WTC11 (cell line): ENCODE results near the gene MGRN1. TPM values are rescaled to one million over a fixed set of nuclear protein-coding genes. Genes with fewer than 3 reads are reported as not detected.
A peak's percentile ranks its signal among the peaks of the same experiment; 100 is the strongest.

Experiments used
- ATAC-seq: fragments of 200-7000 bp; cut with Tn5 transposase; 2 replicates; pipeline ENCODE4 v1.10.0; 2021; ENCODE audit warnings: mild to moderate bottlenecking, moderate library complexity
- CTCF ChIA-PET: fragments of 300-600 bp; sonication (Branson Sonifier 250); formaldehyde crosslinking; loops from one replicate; lab custom pipeline; 2021; ENCODE audit warnings: antibody characterized with exemption; lab: Charles Lee
- POLR2A ChIA-PET: fragments of 350-600 bp; sonication (Branson Sonifier 250); formaldehyde crosslinking; loops from one replicate; lab custom pipeline; 2021; ENCODE audit warnings: antibody characterized with exemption; lab: Charles Lee
- DNase-seq: peaks from one replicate; pipeline ENCODE4 v3.0.0; 2021; ENCODE audit warnings: low spot score
- H3K27ac Mint-ChIP-seq: 2 replicates; pipeline ENCODE4 v1.8.0; 2021; ENCODE audit warnings: mixed read lengths
- H3K27me3 Mint-ChIP-seq: 2 replicates; pipeline ENCODE4 v1.8.0; 2021; ENCODE audit warnings: low read depth, mild to moderate bottlenecking, moderate library complexity, mixed read lengths
- H3K36me3 Mint-ChIP-seq: 2 replicates; pipeline ENCODE4 v1.8.0; 2021; ENCODE audit warnings: mixed read lengths
- H3K4me1 Mint-ChIP-seq: 2 replicates; pipeline ENCODE4 v1.8.0; 2022; ENCODE audit warnings: mixed read lengths
- H3K4me3 Mint-ChIP-seq: 2 replicates; pipeline ENCODE4 v1.8.0; 2021; ENCODE audit warnings: mild to moderate bottlenecking, moderate library complexity, mixed read lengths
- H3K9me3 Mint-ChIP-seq: 2 replicates; pipeline ENCODE4 v1.8.0; 2021; ENCODE audit warnings: mixed read lengths
- GRHL2 ChIP-seq: fragments of 250-450 bp; sonication (Bioruptor Pico); IDR thresholded peaks from 2 replicates; pipeline ENCODE4 v1.8.0; 2022; ENCODE audit warnings: mild to moderate bottlenecking, moderate library complexity; ENCODE audit not compliant: insufficient replicate concordance, severe bottlenecking
- GTF2I ChIP-seq: fragments of 250-450 bp; sonication (Bioruptor Pico); conservative IDR thresholded peaks from 2 replicates; pipeline ENCODE4 v1.4.0; 2021; ENCODE audit warnings: mild to moderate bottlenecking
- HMGA2 ChIP-seq: fragments of 250-450 bp; sonication (Bioruptor Pico); IDR thresholded peaks from 2 replicates; pipeline ENCODE4 v1.4.0; 2021; ENCODE audit warnings: mild to moderate bottlenecking, moderate library complexity
- IRF2 ChIP-seq: sonication (generic); formaldehyde crosslinking; IDR thresholded peaks from 2 replicates; pipeline ENCODE4 v1.8.0; 2022; ENCODE audit warnings: low read depth, missing genetic modification reagents, borderline replicate concordance
- NFYB ChIP-seq: sonication (generic); formaldehyde crosslinking; conservative IDR thresholded peaks from 2 replicates; pipeline ENCODE4 v1.8.0; 2022; ENCODE audit warnings: low read depth, missing genetic modification reagents
- SP1 ChIP-seq: sonication (generic); formaldehyde crosslinking; conservative IDR thresholded peaks from 2 replicates; pipeline ENCODE4 v1.8.1; 2022; ENCODE audit warnings: missing genetic modification reagents
- ZNF121 ChIP-seq: sonication (generic); formaldehyde crosslinking; IDR thresholded peaks from 2 replicates; pipeline ENCODE4 v1.8.0; 2023; ENCODE audit warnings: missing genetic modification reagents
- ZNF219 ChIP-seq: sonication (generic); formaldehyde crosslinking; IDR thresholded peaks from 2 replicates; pipeline ENCODE4 v1.8.0; 2023; ENCODE audit warnings: missing genetic modification reagents, mild to moderate bottlenecking, borderline replicate concordance
- ZNF317 ChIP-seq: sonication (generic); formaldehyde crosslinking; IDR thresholded peaks from 2 replicates; pipeline ENCODE4 v1.8.1; 2023; ENCODE audit warnings: low read depth, mild to moderate bottlenecking, moderate library complexity, missing genetic modification reagents, borderline replicate concordance
- ZNF396 ChIP-seq: fragments of 250-450 bp; sonication (Bioruptor Pico); IDR thresholded peaks from 2 replicates; pipeline ENCODE4 v1.8.0; 2021; ENCODE audit warnings: mild to moderate bottlenecking, moderate library complexity, borderline replicate concordance
- total RNA-seq: library from RNA; stranded (reverse); gene quantifications from 3 replicates; pipeline ENCODE4 v1.2.3, GENCODE V29; 2021
- TF ChIP-seq, protein P1 (sequence below): sonication (generic); formaldehyde crosslinking; IDR thresholded peaks from 2 replicates; pipeline ENCODE4 v1.8.0; 2022; ENCODE audit warnings: missing genetic modification reagents
- TF ChIP-seq, protein P2 (sequence below): sonication (generic); formaldehyde crosslinking; IDR thresholded peaks from 2 replicates; pipeline ENCODE4 v1.8.1; 2023; ENCODE audit warnings: mild to moderate bottlenecking, missing genetic modification reagents
- TF ChIP-seq, protein P3 (sequence below): fragments of 250-450 bp; sonication (Bioruptor Pico); conservative IDR thresholded peaks from 2 replicates; pipeline ENCODE4 v1.9.0; 2021; ENCODE audit warnings: mild to moderate bottlenecking
- TF ChIP-seq, protein P4 (sequence below): sonication (generic); formaldehyde crosslinking; IDR thresholded peaks from 2 replicates; pipeline ENCODE4 v1.8.0; 2022; ENCODE audit warnings: mild to moderate bottlenecking, missing genetic modification reagents
- TF ChIP-seq, protein P5 (sequence below): sonication (generic); formaldehyde crosslinking; IDR thresholded peaks from 2 replicates; pipeline ENCODE4 v1.8.1; 2022; ENCODE audit warnings: low read depth, mild to moderate bottlenecking, moderate library complexity, missing genetic modification reagents, borderline replicate concordance

The MGRN1 gene
- total RNA-seq, 1 experiment from 2014 or later = 88.8 TPM

DNA sequence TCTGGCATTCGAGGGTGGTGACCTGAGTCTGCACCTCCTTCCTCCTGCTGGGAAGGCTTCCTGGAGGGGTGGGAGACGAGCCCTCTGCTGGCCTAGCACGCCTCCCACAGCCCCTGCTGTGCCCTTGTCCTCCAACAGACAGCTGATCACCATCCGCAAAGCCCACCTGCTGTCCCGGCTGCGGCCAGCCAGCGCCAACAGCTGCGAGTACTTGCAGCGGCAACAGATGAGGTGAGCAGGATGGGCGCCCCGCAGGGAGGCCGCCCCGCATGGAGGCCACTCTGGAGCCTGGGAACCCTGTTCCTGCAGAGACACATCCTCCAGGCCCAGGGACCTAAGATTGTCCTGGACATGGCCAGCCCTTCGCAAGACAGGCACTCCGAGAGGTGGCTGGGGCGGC lies 31.5 kb upstream of the MGRN1 start (continued):
- 0 out of 2 replicates have a peak, but pooled peaks have one; percentile 15 for TF ChIP-seq ZNF317 (CRISPR knock-in tag)
- TF ChIP-seq, all 79 proteins: peak for 7

DNA sequence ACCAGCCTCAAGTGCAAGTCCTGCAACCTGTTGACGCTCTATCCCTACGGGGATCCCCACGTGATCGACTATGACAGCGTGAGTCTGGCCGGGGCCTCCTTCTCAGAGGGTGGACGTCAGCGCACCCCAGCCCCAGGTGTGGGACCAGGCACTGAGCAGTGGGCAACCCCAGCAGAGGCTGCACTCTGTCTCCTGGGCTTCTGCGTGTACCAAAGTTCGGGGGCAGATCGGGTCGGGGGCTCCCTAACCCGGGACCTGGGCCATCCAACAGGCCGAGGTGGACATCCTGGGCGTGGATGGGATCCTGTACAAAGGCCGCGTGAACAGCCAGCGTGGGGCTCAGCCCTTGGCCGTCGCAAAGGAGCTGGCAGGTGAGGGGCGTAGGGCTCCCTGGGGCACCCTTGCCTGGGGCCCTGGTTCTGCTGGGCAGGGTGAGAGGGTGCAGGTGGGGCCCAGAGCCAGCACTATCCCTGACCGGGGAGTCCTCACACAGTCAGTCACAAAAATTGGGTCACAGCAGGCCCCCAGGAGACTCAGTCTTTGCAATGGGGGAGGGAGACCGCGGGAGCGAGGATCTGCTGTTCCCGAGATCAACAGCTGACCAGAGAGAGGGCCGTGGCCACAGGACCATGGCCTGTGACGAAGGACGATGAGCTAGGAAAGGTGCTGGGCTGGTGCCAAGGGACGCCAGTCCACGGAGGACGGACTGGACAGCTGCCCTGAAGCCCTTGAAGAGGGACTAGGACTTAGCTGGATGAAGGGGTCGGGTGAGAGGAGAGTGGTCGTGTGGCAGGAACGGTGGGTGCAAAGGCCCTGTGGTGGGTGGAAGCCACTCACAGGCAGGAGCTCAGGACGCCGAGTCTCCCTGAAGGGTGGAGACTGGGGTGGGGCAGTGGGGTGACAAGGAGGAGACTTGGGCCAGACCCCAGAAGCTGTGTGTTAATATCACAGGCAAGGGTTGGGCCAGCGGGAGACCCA lies 29.9 kb upstream of the MGRN1 start:
- ChIA-PET CTCF (interaction anchor here (0.9 to 3.6 kb wide), 5 partner anchors 9 to 77 kb away, joined by 3 to 14 read pairs (median 5); no protein-coding TSS in a partner anchor), POLR2A (interaction anchor here (0.5 kb wide), 1 partner anchor 36 kb away, joined by 4 read pairs; no protein-coding TSS in a partner anchor)
- H3K27ac Mint-ChIP-seq = peak overlapping the region; percentile 34; the same call in 1 of the 2 replicates
- no peaks in the 10 kb centered on the region for H3K9me3 Mint-ChIP-seq
- H3K4me3 Mint-ChIP-seq = no peak overlapping the region
- H3K27me3 Mint-ChIP-seq = no peaks in the 10 kb centered on the region
- no peaks in the 10 kb centered on the region for H3K36me3 Mint-ChIP-seq
- TF ChIP-seq ZNF396 (CRISPR knock-in tag) = no peak
- no peak for TF ChIP-seq ZNF121 (CRISPR knock-in tag)
- TF ChIP-seq GTF2I (CRISPR knock-in tag) = peak; percentile 65; the same call in 1 of the 2 replicates
- ATAC-seq (no peak), DNase-seq (no peak)
- peaks cover 19% of the 10 kb centered on the region for H3K4me1 Mint-ChIP-seq

DNA sequence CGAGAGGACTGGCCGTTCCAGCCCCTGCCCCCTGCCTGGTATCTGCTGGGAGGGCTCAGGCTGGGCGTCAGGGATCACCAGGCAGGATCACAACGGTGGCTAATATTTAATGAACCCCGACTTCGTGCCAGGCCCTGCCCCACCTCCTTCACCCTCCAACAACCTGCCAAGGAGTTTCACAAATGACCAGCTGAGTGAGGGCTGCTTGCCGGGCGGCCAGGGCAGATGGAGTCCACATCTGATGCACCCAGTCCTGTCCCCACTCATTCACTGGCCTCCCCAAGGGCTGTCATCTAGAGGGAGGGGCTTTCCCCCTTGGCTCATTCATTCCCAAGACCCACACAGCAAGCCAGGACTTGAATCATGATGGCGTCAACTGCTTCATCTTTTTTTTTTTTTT lies 27.5 kb upstream of the MGRN1 start:
- no peak for TF ChIP-seq ZNF219 (CRISPR knock-in tag)
- TF ChIP-seq, all 79 proteins: peak for 0

DNA sequence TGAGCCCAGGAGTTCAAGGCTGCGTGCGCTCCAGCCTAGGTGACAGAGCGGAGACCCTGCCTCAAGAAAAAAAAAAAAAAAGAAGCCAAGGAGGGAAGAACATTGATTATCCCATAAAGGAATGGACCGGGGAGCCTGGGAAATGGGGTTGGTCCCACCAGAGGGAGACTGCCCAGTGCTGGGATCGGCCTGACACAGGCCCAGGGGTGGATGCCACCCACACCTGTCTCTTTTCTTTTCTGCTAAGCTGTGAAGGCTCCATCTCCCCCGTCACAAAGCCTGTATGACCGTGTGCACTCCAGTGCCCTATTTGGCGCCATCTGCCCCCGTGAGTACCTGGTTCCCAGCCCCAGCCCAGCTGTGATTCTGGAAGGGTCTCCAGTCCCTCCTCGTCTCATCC lies 25.6 kb upstream of the MGRN1 start:
- DNase-seq = no peak
- Mint-ChIP-seq H3K36me3 (no peaks in the 10 kb centered on the region), H3K27ac (0 out of 2 replicates have a peak overlapping the region, but pooled peaks have one; percentile 65), H3K4me3 (no peak overlapping the region), H3K9me3 (no peaks in the 10 kb centered on the region), H3K27me3 (no peaks in the 10 kb centered on the region), H3K4me1 (peaks cover 7% of the 10 kb centered on the region)
- ChIA-PET POLR2A (interaction anchor here (1.3 to 1.4 kb wide), 2 partner anchors 17 to 96 kb away, joined by 4 read pairs; no protein-coding TSS in a partner anchor), CTCF (interaction anchor here (0.7 to 1.9 kb wide), 6 partner anchors 13 to 121 kb away, joined by 3 to 14 read pairs (median 4); partner anchors contain the start of gene MGRN1)
- ATAC-seq = no peak
- TF ChIP-seq, protein P1, sequence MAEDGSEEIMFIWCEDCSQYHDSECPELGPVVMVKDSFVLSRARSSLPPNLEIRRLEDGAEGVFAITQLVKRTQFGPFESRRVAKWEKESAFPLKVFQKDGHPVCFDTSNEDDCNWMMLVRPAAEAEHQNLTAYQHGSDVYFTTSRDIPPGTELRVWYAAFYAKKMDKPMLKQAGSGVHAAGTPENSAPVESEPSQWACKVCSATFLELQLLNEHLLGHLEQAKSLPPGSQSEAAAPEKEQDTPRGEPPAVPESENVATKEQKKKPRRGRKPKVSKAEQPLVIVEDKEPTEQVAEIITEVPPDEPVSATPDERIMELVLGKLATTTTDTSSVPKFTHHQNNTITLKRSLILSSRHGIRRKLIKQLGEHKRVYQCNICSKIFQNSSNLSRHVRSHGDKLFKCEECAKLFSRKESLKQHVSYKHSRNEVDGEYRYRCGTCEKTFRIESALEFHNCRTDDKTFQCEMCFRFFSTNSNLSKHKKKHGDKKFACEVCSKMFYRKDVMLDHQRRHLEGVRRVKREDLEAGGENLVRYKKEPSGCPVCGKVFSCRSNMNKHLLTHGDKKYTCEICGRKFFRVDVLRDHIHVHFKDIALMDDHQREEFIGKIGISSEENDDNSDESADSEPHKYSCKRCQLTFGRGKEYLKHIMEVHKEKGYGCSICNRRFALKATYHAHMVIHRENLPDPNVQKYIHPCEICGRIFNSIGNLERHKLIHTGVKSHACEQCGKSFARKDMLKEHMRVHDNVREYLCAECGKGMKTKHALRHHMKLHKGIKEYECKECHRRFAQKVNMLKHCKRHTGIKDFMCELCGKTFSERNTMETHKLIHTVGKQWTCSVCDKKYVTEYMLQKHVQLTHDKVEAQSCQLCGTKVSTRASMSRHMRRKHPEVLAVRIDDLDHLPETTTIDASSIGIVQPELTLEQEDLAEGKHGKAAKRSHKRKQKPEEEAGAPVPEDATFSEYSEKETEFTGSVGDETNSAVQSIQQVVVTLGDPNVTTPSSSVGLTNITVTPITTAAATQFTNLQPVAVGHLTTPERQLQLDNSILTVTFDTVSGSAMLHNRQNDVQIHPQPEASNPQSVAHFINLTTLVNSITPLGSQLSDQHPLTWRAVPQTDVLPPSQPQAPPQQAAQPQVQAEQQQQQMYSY = no peak
- TF ChIP-seq, protein P2, sequence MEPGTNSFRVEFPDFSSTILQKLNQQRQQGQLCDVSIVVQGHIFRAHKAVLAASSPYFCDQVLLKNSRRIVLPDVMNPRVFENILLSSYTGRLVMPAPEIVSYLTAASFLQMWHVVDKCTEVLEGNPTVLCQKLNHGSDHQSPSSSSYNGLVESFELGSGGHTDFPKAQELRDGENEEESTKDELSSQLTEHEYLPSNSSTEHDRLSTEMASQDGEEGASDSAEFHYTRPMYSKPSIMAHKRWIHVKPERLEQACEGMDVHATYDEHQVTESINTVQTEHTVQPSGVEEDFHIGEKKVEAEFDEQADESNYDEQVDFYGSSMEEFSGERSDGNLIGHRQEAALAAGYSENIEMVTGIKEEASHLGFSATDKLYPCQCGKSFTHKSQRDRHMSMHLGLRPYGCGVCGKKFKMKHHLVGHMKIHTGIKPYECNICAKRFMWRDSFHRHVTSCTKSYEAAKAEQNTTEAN (CRISPR knock-in tag) = no peak
- TF ChIP-seq, protein P3, sequence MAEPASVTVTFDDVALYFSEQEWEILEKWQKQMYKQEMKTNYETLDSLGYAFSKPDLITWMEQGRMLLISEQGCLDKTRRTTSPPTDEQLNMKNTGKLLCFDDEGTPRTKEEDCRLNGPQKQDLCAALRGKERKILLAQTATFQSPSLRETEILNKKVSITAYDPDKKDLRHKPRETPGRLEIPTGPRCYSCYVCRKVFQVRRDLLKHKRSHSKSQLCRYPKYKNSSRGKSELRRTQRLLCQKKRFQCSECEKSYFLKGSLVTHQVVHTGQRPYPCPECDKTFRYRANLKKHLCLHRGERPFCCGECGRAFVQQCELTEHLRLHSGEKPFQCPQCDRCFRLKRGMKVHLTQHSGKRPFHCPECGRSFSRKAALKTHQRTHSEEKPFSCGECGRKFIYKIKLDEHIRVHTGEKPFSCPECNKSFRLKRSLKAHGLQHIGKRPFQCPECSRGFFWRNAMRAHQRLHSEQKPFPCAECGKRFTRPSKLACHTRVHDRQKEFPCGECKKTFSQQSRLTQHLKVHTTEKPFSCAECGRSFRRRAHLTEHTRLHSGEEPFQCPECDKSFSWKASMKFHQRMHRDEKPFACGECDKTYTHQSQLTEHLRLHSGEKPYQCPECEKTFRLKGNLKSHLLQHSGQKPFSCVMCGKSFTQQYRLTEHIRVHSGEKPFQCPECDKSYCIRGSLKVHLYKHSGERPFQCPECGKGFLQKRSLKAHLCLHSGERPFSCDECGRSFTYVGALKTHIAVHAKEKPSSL (CRISPR knock-in tag) = no peak
- TF ChIP-seq SP1 (CRISPR knock-in tag) (no peak), IRF2 (CRISPR knock-in tag) (no peak), HMGA2 (CRISPR knock-in tag) (no peak), GRHL2 (CRISPR knock-in tag) (no peak), NFYB (CRISPR knock-in tag) (no peak)
- TF ChIP-seq, protein P4, sequence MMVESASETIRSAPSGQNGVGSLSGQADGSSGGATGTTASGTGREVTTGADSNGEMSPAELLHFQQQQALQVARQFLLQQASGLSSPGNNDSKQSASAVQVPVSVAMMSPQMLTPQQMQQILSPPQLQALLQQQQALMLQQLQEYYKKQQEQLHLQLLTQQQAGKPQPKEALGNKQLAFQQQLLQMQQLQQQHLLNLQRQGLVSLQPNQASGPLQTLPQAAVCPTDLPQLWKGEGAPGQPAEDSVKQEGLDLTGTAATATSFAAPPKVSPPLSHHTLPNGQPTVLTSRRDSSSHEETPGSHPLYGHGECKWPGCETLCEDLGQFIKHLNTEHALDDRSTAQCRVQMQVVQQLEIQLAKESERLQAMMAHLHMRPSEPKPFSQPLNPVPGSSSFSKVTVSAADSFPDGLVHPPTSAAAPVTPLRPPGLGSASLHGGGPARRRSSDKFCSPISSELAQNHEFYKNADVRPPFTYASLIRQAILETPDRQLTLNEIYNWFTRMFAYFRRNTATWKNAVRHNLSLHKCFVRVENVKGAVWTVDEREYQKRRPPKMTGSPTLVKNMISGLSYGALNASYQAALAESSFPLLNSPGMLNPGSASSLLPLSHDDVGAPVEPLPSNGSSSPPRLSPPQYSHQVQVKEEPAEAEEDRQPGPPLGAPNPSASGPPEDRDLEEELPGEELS (CRISPR knock-in tag) = no peak
- TF ChIP-seq, protein P5, sequence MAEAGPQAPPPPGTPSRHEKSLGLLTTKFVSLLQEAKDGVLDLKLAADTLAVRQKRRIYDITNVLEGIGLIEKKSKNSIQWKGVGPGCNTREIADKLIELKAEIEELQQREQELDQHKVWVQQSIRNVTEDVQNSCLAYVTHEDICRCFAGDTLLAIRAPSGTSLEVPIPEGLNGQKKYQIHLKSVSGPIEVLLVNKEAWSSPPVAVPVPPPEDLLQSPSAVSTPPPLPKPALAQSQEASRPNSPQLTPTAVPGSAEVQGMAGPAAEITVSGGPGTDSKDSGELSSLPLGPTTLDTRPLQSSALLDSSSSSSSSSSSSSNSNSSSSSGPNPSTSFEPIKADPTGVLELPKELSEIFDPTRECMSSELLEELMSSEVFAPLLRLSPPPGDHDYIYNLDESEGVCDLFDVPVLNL (CRISPR knock-in tag) = no peak

More for the DNA sequence above, 27.5 kb upstream of the MGRN1 start:
- Mint-ChIP-seq H3K4me3 (no peak overlapping the region), H3K4me1 (peaks cover 25% of the 10 kb centered on the region), H3K36me3 (no peaks in the 10 kb centered on the region), H3K27ac (no peak overlapping the region), H3K9me3 (no peaks in the 10 kb centered on the region), H3K27me3 (no peaks in the 10 kb centered on the region)
- CTCF ChIA-PET = interaction anchor here (0.6 to 2.4 kb wide), 3 partner anchors 12 to 104 kb away, joined by 3 to 10 read pairs (median 6); partner anchors contain the start of gene MGRN1
- POLR2A ChIA-PET = no interaction called here
- DNase-seq (no peak), ATAC-seq (no peak)
